DOHH2 (cell line): Measurements from ENCODE around the gene TUBE1.
"Not testable (repeated sequence)": the region's sequence is repeated elsewhere in the genome, so short reads cannot be mapped to it uniquely, and the experiment has no call there.

ENCODE experiments used
- H3F3A ChIP-seq: fragments of 200-600 bp; sonication (generic), shearing (Covaris generic); 2 replicates; pipeline ENCODE4 v1.6.0; 2016; ENCODE audit warnings: antibody characterized with exemption, mild to moderate bottlenecking; ENCODE audit not compliant: control insufficient read depth, insufficient read depth
- H3K27ac ChIP-seq: fragments of 200-600 bp; sonication (generic); 2 replicates; pipeline ENCODE4 v1.5.1; 2014; ENCODE audit warnings: low read depth, mild to moderate bottlenecking, low read length, moderate library complexity
- H3K27me3 ChIP-seq: fragments of 200-600 bp; sonication (generic); 2 replicates; pipeline ENCODE4 v1.6.1; 2014; ENCODE audit warnings: mild to moderate bottlenecking, low read length, mixed read lengths; ENCODE audit not compliant: control insufficient read depth
- H3K36me3 ChIP-seq: fragments of 200-600 bp; sonication (generic); 2 replicates; pipeline ENCODE4 v1.6.1; 2014; ENCODE audit warnings: mild to moderate bottlenecking, low read length, moderate library complexity, mixed read lengths; ENCODE audit not compliant: control insufficient read depth
- H3K4me1 ChIP-seq: fragments of 200-600 bp; sonication (generic); 2 replicates; pipeline ENCODE4 v1.6.1; 2014; ENCODE audit warnings: mild to moderate bottlenecking, low read length, mixed read lengths; ENCODE audit not compliant: control insufficient read depth
- H3K4me2 ChIP-seq: fragments of 200-600 bp; sonication (generic); 2 replicates; pipeline ENCODE4 v1.6.0; 2014; ENCODE audit warnings: mild to moderate bottlenecking, low read length, moderate library complexity
- H3K4me3 ChIP-seq: fragments of 200-600 bp; sonication (generic); 2 replicates; pipeline ENCODE4 v1.5.1; 2014; ENCODE audit warnings: mild to moderate bottlenecking, low read length, mixed read lengths
- H3K79me2 ChIP-seq: fragments of 200-600 bp; sonication (generic); 2 replicates; pipeline ENCODE4 v1.6.1; 2014; ENCODE audit warnings: mild to moderate bottlenecking, low read length, mixed read lengths; ENCODE audit not compliant: control insufficient read depth
- H3K9me2 ChIP-seq: fragments of 200-600 bp; sonication (generic); replicated peaks from 2 replicates; pipeline ENCODE4 v1.6.1; 2014; ENCODE audit warnings: mild to moderate bottlenecking, low read length, mixed read lengths; ENCODE audit not compliant: control insufficient read depth
- H3K9me3 ChIP-seq: fragments of 200-600 bp; sonication (generic); 2 replicates; pipeline ENCODE4 v1.6.1; 2014; ENCODE audit warnings: antibody characterized with exemption, low read length, mixed read lengths; ENCODE audit not compliant: control insufficient read depth, insufficient read depth
- H4K20me1 ChIP-seq: fragments of 200-600 bp; sonication (generic); 2 replicates; pipeline ENCODE4 v1.6.0; 2014; ENCODE audit warnings: low read depth, mild to moderate bottlenecking, antibody characterized with exemption, low read length, moderate library complexity; ENCODE audit not compliant: control insufficient read depth, insufficient read depth
- CTCF ChIP-seq: fragments of 200-600 bp; sonication (generic); IDR thresholded peaks from one replicate; pipeline ENCODE4 v1.5.1; 2014; ENCODE audit warnings: antibody characterized with exemption, mild to moderate bottlenecking, low read depth, low read length; ENCODE audit not compliant: poor library complexity, severe bottlenecking
- EZH2phosphoT487 ChIP-seq: fragments of 200-600 bp; sonication (generic); IDR thresholded peaks from 2 replicates; pipeline ENCODE4 v1.6.1; 2017; ENCODE audit warnings: borderline replicate concordance, mild to moderate bottlenecking, antibody characterized with exemption, low read length, moderate library complexity, mixed read lengths

The TUBE1 gene

DNA sequence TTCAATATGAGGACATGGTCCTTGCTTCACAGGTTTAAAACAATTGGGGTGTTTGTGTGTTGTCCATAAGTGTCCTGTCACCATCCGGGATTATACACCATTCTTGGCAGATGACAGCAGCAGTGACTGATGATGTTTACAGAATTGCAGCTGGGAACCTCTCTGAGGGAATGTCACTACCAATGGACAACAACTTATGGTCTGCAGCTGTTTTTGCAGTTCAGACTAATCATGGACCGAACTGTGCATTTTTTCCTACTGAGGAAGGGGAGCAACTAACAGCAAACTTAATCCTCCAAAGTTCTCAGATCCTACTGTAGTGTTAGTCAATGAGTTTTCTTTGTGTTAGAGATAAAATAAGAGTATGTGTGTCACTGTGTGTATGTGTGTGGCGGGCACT, 26.1 kb upstream of the TUBE1 start:
- H3K4me3 ChIP-seq, result no peak overlapping the region
- H3K9me3 ChIP-seq, result no peaks in the 10 kb centered on the region
- H3K9me2 ChIP-seq, result no peaks in the 10 kb centered on the region
- H3F3A ChIP-seq, result no peaks in the 10 kb centered on the region
- peaks cover 6% of the 10 kb centered on the region; the same call in 1 of the 2 replicates for H3K27me3 ChIP-seq
- H3K79me2 ChIP-seq, result no peaks in the 10 kb centered on the region
- no peak overlapping the region for H3K4me2 ChIP-seq
- H3K4me1 ChIP-seq, result no peaks in the 10 kb centered on the region
- H3K27ac ChIP-seq, result no peak overlapping the region
- H3K36me3 ChIP-seq, result no peaks in the 10 kb centered on the region
- H4K20me1 ChIP-seq, result no peaks in the 10 kb centered on the region
- no peak for TF ChIP-seq EZH2phosphoT487
- no peak for TF ChIP-seq CTCF

DNA sequence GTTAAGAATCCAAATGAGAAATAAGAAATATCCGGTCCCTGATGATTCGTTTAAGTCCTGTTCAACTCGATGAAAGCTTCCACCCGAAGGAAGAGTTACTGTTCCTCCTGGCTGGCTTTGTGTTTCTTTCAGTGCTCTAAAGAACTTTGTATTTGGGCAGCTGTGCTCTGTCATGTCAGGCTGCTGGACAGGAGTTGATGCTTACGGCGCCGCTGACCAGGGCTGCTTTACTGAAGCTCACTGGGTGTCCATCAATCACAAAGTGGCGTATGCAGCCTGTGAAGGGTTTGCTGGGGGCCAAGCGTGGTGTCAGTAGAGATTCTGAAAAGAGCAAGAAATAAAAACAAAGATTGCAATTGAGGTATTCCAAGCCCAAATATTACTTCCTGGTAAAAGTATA, 22.0 kb upstream of the TUBE1 start:
- Histone ChIP-seq H3K36me3 (no peaks in the 10 kb centered on the region), H4K20me1 (no peaks in the 10 kb centered on the region), H3K9me2 (no peaks in the 10 kb centered on the region), H3K27me3 (peaks cover 6% of the 10 kb centered on the region; the same call in 1 of the 2 replicates), H3K4me2 (no peak overlapping the region), H3F3A (no peaks in the 10 kb centered on the region), H3K9me3 (no peaks in the 10 kb centered on the region), H3K4me3 (no peak overlapping the region), H3K27ac (no peak overlapping the region), H3K4me1 (no peaks in the 10 kb centered on the region), H3K79me2 (no peaks in the 10 kb centered on the region)
- TF ChIP-seq CTCF, result no peak
- no peak for TF ChIP-seq EZH2phosphoT487

GRCh38 chr6:112106562-112106961, 19.3 kb upstream of the TUBE1 start:
- H3F3A ChIP-seq, result no peaks in the 10 kb centered on the region
- H3K9me3 ChIP-seq, result no peaks in the 10 kb centered on the region
- no peak overlapping the region for H3K4me2 ChIP-seq
- H3K79me2 ChIP-seq, result no peaks in the 10 kb centered on the region
- no peaks in the 10 kb centered on the region for H3K27me3 ChIP-seq
- TF ChIP-seq EZH2phosphoT487, result no peak
- TF ChIP-seq CTCF, result no peak
- no peaks in the 10 kb centered on the region for H3K4me1 ChIP-seq
- no peaks in the 10 kb centered on the region for H3K9me2 ChIP-seq
- H4K20me1 ChIP-seq, result no peaks in the 10 kb centered on the region
- no peak overlapping the region for H3K4me3 ChIP-seq
- H3K27ac ChIP-seq, result no peak overlapping the region
- no peaks in the 10 kb centered on the region for H3K36me3 ChIP-seq

DNA sequence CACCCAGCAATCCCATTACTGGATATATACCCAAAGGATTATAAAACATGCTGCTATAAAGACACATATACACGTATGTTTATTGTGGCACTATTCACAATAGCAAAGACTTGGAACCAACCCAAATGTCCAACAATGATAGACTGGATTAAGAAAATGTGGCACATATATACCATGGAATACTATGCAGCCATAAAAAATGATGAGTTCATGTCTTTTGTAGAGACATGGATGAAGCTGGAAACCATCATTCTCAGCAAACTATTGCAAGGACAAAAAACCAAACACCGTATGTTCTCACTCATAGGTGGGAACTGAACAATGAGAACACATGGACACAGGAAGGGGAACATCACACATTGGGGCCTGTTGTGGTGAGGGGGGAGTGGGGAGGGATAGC, 18.7 kb upstream of the TUBE1 start:
- not testable (repeated sequence) for H3K4me3 ChIP-seq, H3K36me3 ChIP-seq, H4K20me1 ChIP-seq

More for the DNA sequence above, 18.7 kb upstream of the TUBE1 start:
- H3K27me3 ChIP-seq, H3K4me1 ChIP-seq, H3F3A ChIP-seq, H3K4me2 ChIP-seq, H3K79me2 ChIP-seq, H3K9me3 ChIP-seq, H3K27ac ChIP-seq, H3K9me2 ChIP-seq: not testable (repeated sequence)
